ENCODE measurements around the gene SLC27A5. TPM values are rescaled to one million over a fixed set of nuclear protein-coding genes. Genes with fewer than 3 reads are reported as not detected.

Gene SLC27A5
- polyA plus RNA-seq, 1 of the 3 experiments (the other 2 are of a cell fraction), result 57.3 TPM

DNA sequence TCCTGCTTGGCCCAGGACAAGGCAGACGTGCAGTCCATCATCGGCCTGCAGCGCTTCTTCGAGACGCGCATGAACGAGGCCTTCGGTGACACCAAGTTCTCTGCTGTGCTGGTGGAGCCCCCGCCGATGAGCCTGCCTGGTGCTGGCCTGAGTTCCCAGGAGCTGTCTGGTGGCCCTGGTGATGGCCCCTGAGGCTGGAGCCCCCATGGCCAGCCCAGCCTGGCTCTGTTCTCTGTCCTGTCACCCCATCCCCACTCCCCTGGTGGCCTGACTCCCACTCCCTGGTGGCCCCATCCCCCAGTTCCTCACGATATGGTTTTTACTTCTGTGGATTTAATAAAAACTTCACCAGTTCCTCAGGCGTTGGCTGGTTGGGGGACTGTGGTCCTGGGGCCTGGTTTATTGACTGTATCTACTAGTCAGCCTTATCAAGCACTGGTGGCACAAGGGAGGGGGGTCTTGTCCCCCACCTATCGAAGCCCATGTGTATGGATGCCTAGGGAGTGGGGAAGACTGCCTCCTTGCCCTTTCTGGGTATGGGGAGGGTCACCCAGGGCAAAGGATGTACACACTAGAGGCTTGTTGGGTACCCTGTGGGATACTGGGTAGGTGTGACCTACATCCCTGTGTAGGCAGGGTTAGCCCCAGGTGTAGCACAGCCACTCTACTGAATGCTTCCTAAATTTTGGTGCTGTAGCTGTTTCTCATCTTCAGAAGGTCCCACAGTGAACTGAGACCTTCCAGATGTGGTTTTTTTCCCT, 38.8 kb upstream of the SLC27A5 start (continued):
- no peak for TF ChIP-seq MEF2A (IDR thresholded peaks at IDR 0.05; ENCODE audit: borderline replicate concordance, low read depth)
- no peak; the same call in 1 of the 2 replicates for TF ChIP-seq POLR2AphosphoS5 (IDR thresholded peaks at IDR 0.05; ENCODE audit: low read depth, low read length)

DNA sequence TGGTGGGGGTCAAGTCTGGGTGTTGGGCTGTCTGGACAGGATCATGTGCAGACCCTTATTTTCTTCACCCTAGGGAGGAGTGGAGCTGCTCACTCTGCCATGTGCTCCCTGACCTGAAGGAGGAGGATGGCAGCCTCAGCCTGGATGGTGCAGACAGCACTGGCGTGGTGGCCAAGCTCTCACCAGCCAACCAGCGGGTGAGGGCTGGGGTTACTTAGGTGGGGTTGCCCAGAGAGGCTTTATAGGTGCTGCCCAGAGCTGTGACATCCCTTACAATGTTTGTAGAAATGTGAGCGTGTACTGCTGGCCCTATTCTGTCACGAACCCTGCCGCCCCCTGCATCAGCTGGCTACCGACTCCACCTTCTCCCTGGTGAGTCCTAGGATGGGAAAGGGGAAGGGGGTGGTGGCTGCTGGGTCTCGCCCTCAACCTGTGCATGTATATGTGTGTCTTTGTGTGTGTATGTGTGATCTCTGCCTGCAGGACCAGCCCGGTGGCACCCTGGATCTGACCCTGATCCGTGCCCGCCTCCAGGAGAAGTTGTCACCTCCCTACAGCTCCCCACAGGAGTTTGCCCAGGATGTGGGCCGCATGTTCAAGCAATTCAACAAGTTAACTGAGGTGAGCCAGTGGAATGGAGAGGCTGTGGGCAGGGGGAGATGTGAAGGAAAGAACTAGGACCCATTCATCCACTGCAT, 38.0 kb upstream of the SLC27A5 start:
- Histone ChIP-seq H3K4me3 (ENCODE audit: low read depth in 2 of 2, low read length in 1 of 2) (no peak overlapping the region), H4K20me1 (ENCODE audit: insufficient read depth) (peaks cover 54% of the 10 kb centered on the region), H3K36me3 (replicated peaks in 1 of 2; ENCODE audit: control insufficient read depth in 1 of 2, insufficient read depth in 2 of 2, low read length in 1 of 2) (peaks cover 45 to 74% of the 10 kb centered on the region in 2 experiments), H3K9me3 (no peaks in the 10 kb centered on the region), H3K27ac (ENCODE audit: low read depth in 2 of 2, low read length in 1 of 2) (no peak overlapping the region; a peak in 1 of 4 replicates), H3K9ac (no peak overlapping the region), H3F3A (replicated peaks; ENCODE audit: insufficient read depth) (peaks cover 51% of the 10 kb centered on the region), H3K4me2 (no peak overlapping the region), H3K27me3 (ENCODE audit: insufficient read depth) (no peaks in the 10 kb centered on the region), H3K79me2 (ENCODE audit: insufficient read depth) (peaks cover 67% of the 10 kb centered on the region), H3K9me2 (no peaks in the 10 kb centered on the region), H3K4me1 (ENCODE audit: control insufficient read depth in 1 of 2, insufficient read depth in 2 of 2, low read depth in 1 of 2, low read length in 1 of 2) (peaks cover 15 to 34% of the 10 kb centered on the region in 2 experiments; a peak in 3 of 4 replicates), H2AFZ (ENCODE audit: low read depth) (no peak overlapping the region)
- DNase-seq, result no peak
- 98% methylated on average over 8 of the region's 11 CpGs for WGBS (ENCODE audit: low lambda C conversion rate)
- TF ChIP-seq RFX5 (IDR thresholded peaks at IDR 0.05; ENCODE audit: low read length), result no peak
- no peak for TF ChIP-seq GABPA (IDR thresholded peaks at IDR 0.05; ENCODE audit: low read depth)
- no peak for TF ChIP-seq EP300 (IDR thresholded peaks at IDR 0.05; ENCODE audit: borderline replicate concordance in 1 of 2, low read depth in 1 of 2, low read length in 1 of 2)
- no peak for TF ChIP-seq SIN3A (IDR thresholded peaks at IDR 0.05; ENCODE audit: borderline replicate concordance, low read depth, low read length)
- TF ChIP-seq RCOR1 (IDR thresholded peaks at IDR 0.05; ENCODE audit: low read length), result no peak
- TF ChIP-seq REST (IDR thresholded peaks at IDR 0.05; ENCODE audit: low read depth, low read length), result no peak
- TF ChIP-seq ELF1 (IDR thresholded peaks at IDR 0.05), result no peak
- TF ChIP-seq IRF3 (IDR thresholded peaks at IDR 0.05; ENCODE audit: low read depth, low read length), result no peak
- TF ChIP-seq TEAD4 (IDR thresholded peaks at IDR 0.05; ENCODE audit: borderline replicate concordance, insufficient read depth), result no peak
- TF ChIP-seq YY1 (IDR thresholded peaks at IDR 0.05; ENCODE audit: low read depth), result no peak
- ChIA-PET POLR2A (interaction anchor here (0.6 to 1.1 kb wide), 2 partner anchors 10 to 161 kb away, joined by 5 read pairs; no protein-coding TSS in a partner anchor), CTCF (interaction anchor here (9.1 kb wide), 1 partner anchor 31 kb away, joined by 81 read pairs; the partner anchor contains the start of gene ZBTB45)

Data from SK-N-SH (cell line).